Measurements from ENCODE around the gene FBXO27.
"Not testable (repeated sequence)": the region's sequence is repeated elsewhere in the genome, so short reads cannot be mapped to it uniquely, and the experiment has no call there.

Gene FBXO27

GRCh38 chr19:38990949-38991697, 41.2 kb downstream of the FBXO27 start:
- Histone ChIP-seq H3K9ac (no peak overlapping the region), H4K20me1 (no peaks in the 10 kb centered on the region), H3K4me2 (no peak overlapping the region), H3K9me3 (no peaks in the 10 kb centered on the region), H3K27ac (no peak overlapping the region), H3K4me1 (peaks cover 4% of the 10 kb centered on the region; the same call in 1 of the 2 replicates), H3K36me3 (no peaks in the 10 kb centered on the region), H3K4me3 (no peak overlapping the region), H3K27me3 (no peaks in the 10 kb centered on the region)
- no peak for TF ChIP-seq Cebpa-rat (IDR thresholded peaks at IDR 0.05)

GRCh38 chr19:38989614-38990013, 42.7 kb downstream of the FBXO27 start:
- not testable (repeated sequence) for H3K36me3 ChIP-seq, H3K27ac ChIP-seq, H3K27me3 ChIP-seq, H3K4me2 ChIP-seq, H3K9ac ChIP-seq, H3K9me3 ChIP-seq, H3K4me1 ChIP-seq, H3K4me3 ChIP-seq, H4K20me1 ChIP-seq

- Histone ChIP-seq H3K27ac (no peak overlapping the region), H3K4me1 (0 out of 2 replicates have a peak, but pooled peaks cover 5% of the 10 kb centered on the region), H3K9me3 (0 out of 2 replicates have a peak, but pooled peaks cover 6% of the 10 kb centered on the region), H3K36me3 (no peaks in the 10 kb centered on the region), H3K4me3 (no peak overlapping the region), H3K4me2 (no peak overlapping the region), H4K20me1 (no peaks in the 10 kb centered on the region), H3K9ac (no peak overlapping the region), H3K27me3 (no peaks in the 10 kb centered on the region)
- no peak for TF ChIP-seq Cebpa-rat (IDR thresholded peaks at IDR 0.05)
These were observed 43.2 kb downstream of the FBXO27 start for GRCh38 chr19:38989066-38989605.

- H3K4me1 ChIP-seq, H3K4me2 ChIP-seq, H4K20me1 ChIP-seq, H3K36me3 ChIP-seq, H3K27me3 ChIP-seq, H3K27ac ChIP-seq, H3K4me3 ChIP-seq, H3K9me3 ChIP-seq, H3K9ac ChIP-seq: not testable (repeated sequence)
These were observed 43.7 kb downstream of the FBXO27 start for GRCh38 chr19:38988627-38989026.

- not testable (repeated sequence) for H3K27ac ChIP-seq, H3K4me1 ChIP-seq, H3K9me3 ChIP-seq, H3K4me3 ChIP-seq, H3K9ac ChIP-seq, H3K36me3 ChIP-seq, H3K4me2 ChIP-seq, H4K20me1 ChIP-seq, H3K27me3 ChIP-seq
These were observed 44.6 kb downstream of the FBXO27 start for GRCh38 chr19:38987745-38988144.

- Histone ChIP-seq H3K27me3 (no peaks in the 10 kb centered on the region), H3K27ac (no peak overlapping the region), H3K9ac (no peak overlapping the region), H3K4me1 (0 out of 2 replicates have a peak, but pooled peaks cover 5% of the 10 kb centered on the region), H4K20me1 (no peaks in the 10 kb centered on the region), H3K36me3 (0 out of 2 replicates have a peak, but pooled peaks cover 7% of the 10 kb centered on the region), H3K9me3 (peaks cover 27% of the 10 kb centered on the region), H3K4me2 (no peak overlapping the region), H3K4me3 (no peak overlapping the region)
- no peak for TF ChIP-seq Cebpa-rat (IDR thresholded peaks at IDR 0.05)
These were observed 47.1 kb downstream of the FBXO27 start for GRCh38 chr19:38985262-38985661.

GRCh38 chr19:38980583-38981374, 51.6 kb downstream of the FBXO27 start:
- TF ChIP-seq Cebpa-rat (IDR thresholded peaks at IDR 0.05) = no peak
- Histone ChIP-seq H3K4me1 (no peaks in the 10 kb centered on the region), H3K9ac (no peak overlapping the region), H3K4me2 (no peak overlapping the region), H3K9me3 (peaks cover 46% of the 10 kb centered on the region), H4K20me1 (no peaks in the 10 kb centered on the region), H3K4me3 (no peak overlapping the region), H3K27ac (no peak overlapping the region), H3K36me3 (0 out of 2 replicates have a peak, but pooled peaks cover 7% of the 10 kb centered on the region), H3K27me3 (peaks cover 12% of the 10 kb centered on the region)

GRCh38 chr19:38979812-38980211, 52.5 kb downstream of the FBXO27 start:
- H3K4me1 ChIP-seq = no peaks in the 10 kb centered on the region
- no peak overlapping the region for H3K9ac ChIP-seq
- H3K9me3 ChIP-seq = peaks cover 40% of the 10 kb centered on the region
- no peak overlapping the region for H3K4me2 ChIP-seq
- H4K20me1 ChIP-seq = no peaks in the 10 kb centered on the region
- peaks cover 22% of the 10 kb centered on the region for H3K27me3 ChIP-seq
- no peak overlapping the region for H3K4me3 ChIP-seq
- 0 out of 2 replicates have a peak, but pooled peaks cover 7% of the 10 kb centered on the region for H3K36me3 ChIP-seq
- no peak for TF ChIP-seq Cebpa-rat (IDR thresholded peaks at IDR 0.05)
- H3K27ac ChIP-seq = no peak overlapping the region

- peaks cover 29% of the 10 kb centered on the region for H3K27me3 ChIP-seq
- no peak overlapping the region for H3K9ac ChIP-seq
- H4K20me1 ChIP-seq = no peaks in the 10 kb centered on the region
- no peak overlapping the region for H3K4me2 ChIP-seq
- no peak overlapping the region for H3K27ac ChIP-seq
- 0 out of 2 replicates have a peak, but pooled peaks cover 7% of the 10 kb centered on the region for H3K36me3 ChIP-seq
- H3K4me1 ChIP-seq = no peaks in the 10 kb centered on the region
- TF ChIP-seq Cebpa-rat (IDR thresholded peaks at IDR 0.05) = no peak
- peaks cover 40% of the 10 kb centered on the region for H3K9me3 ChIP-seq
- H3K4me3 ChIP-seq = no peak overlapping the region
These were observed 54.0 kb downstream of the FBXO27 start for GRCh38 chr19:38978326-38978689.
